Mesodermal cell (in vitro differentiated cells): ENCODE measurements around the gene DAPK2.

Experiments used
- H3K27ac ChIP-seq: 2 replicates; pipeline ENCODE4 v1.7.0; 2013; ENCODE audit warnings: mild to moderate bottlenecking, low read depth, low read length, moderate library complexity; ENCODE audit not compliant: severe bottlenecking
- H3K36me3 ChIP-seq: 2 replicates; pipeline ENCODE4 v1.7.1; 2013; ENCODE audit warnings: mild to moderate bottlenecking, low read length, moderate library complexity; ENCODE audit not compliant: control insufficient read depth, insufficient read depth
- H3K4me1 ChIP-seq: one replicate; pipeline ENCODE4 v1.7.1; 2013; ENCODE audit warnings: mild to moderate bottlenecking, low read length; ENCODE audit not compliant: insufficient read depth, control insufficient read depth, poor library complexity, severe bottlenecking
- H3K4me3 ChIP-seq: 2 replicates; pipeline ENCODE4 v1.7.0; 2013; ENCODE audit warnings: low read length, control low read depth, mild to moderate bottlenecking; ENCODE audit not compliant: insufficient read depth, poor library complexity, severe bottlenecking; ENCODE audit errors: extremely low read depth
- H3K9me3 ChIP-seq: 2 replicates; pipeline ENCODE4 v1.7.1; 2013; ENCODE audit warnings: mild to moderate bottlenecking, low read length, moderate library complexity; ENCODE audit not compliant: control insufficient read depth
- WGBS, 2 experiments: methylation state at CpG; one replicate each; pipeline ENCODE4 v1.1.5; 2013; ENCODE audit warnings: missing lambda C conversion rate in 2 of 2; ENCODE audit not compliant: insufficient coverage in 2 of 2; 5-methylcytosine and 5-hydroxymethylcytosine counted together

DAPK2 gene

GRCh38 chr15:63923993-63924950 is 122.0 kb downstream of the DAPK2 start:
- 82 to 95% methylated on average over 4 to 5 of the region's 8 CpGs for WGBS, 2 experiments
- Histone ChIP-seq H3K4me1 (peaks cover 5% of the 10 kb centered on the region), H3K27ac (no peak overlapping the region), H3K36me3 (no peaks in the 10 kb centered on the region), H3K4me3 (no peak overlapping the region), H3K9me3 (no peaks in the 10 kb centered on the region)

GRCh38 chr15:63922916-63923315 is 123.4 kb downstream of the DAPK2 start:
- Histone ChIP-seq H3K36me3 (no peaks in the 10 kb centered on the region), H3K4me1 (peaks cover 7% of the 10 kb centered on the region), H3K4me3 (no peak overlapping the region), H3K27ac (no peak overlapping the region), H3K9me3 (no peaks in the 10 kb centered on the region)
- 88 to 90% methylated on average over 16 of the region's 16 CpGs for WGBS, 2 experiments

GRCh38 chr15:63922261-63922904 is 123.9 kb downstream of the DAPK2 start:
- Histone ChIP-seq H3K4me1 (peaks cover 9% of the 10 kb centered on the region), H3K27ac (no peak overlapping the region), H3K4me3 (no peak overlapping the region), H3K9me3 (no peaks in the 10 kb centered on the region), H3K36me3 (no peaks in the 10 kb centered on the region)
- WGBS, 2 experiments: 81 to 90% methylated on average over 3 of the region's 3 CpGs

- Histone ChIP-seq H3K36me3 (no peaks in the 10 kb centered on the region), H3K27ac (no peak overlapping the region), H3K9me3 (no peaks in the 10 kb centered on the region), H3K4me3 (no peak overlapping the region), H3K4me1 (peaks cover 18% of the 10 kb centered on the region)
- WGBS, 2 experiments: 85 to 90% methylated on average over 12 to 13 of the region's 14 CpGs
These were observed 125.6 kb downstream of the DAPK2 start for GRCh38 chr15:63920504-63921175.

GRCh38 chr15:63918901-63919348 is 127.4 kb downstream of the DAPK2 start:
- Histone ChIP-seq H3K27ac (no peak overlapping the region), H3K4me3 (no peak overlapping the region), H3K9me3 (no peaks in the 10 kb centered on the region), H3K36me3 (no peaks in the 10 kb centered on the region), H3K4me1 (peaks cover 21% of the 10 kb centered on the region)
- 97% methylated on average over 7 to 9 of the region's 9 CpGs for WGBS, 2 experiments

GRCh38 chr15:63918317-63918672 is 128.0 kb downstream of the DAPK2 start:
- no peaks in the 10 kb centered on the region for H3K9me3 ChIP-seq
- no peak overlapping the region for H3K4me3 ChIP-seq
- H3K27ac ChIP-seq: no peak overlapping the region
- 40 to 53% methylated on average over 4 to 5 of the region's 6 CpGs for WGBS, 2 experiments
- H3K4me1 ChIP-seq: peaks cover 24% of the 10 kb centered on the region
- H3K36me3 ChIP-seq: no peaks in the 10 kb centered on the region

- H3K27ac ChIP-seq: no peak overlapping the region
- no peaks in the 10 kb centered on the region for H3K36me3 ChIP-seq
- H3K4me3 ChIP-seq: no peak overlapping the region
- 37 to 43% methylated on average over 3 of the region's 8 CpGs for WGBS, 2 experiments
- peaks cover 24% of the 10 kb centered on the region for H3K4me1 ChIP-seq
- no peaks in the 10 kb centered on the region for H3K9me3 ChIP-seq
These were observed 128.5 kb downstream of the DAPK2 start for GRCh38 chr15:63917588-63918316.

- H3K9me3 ChIP-seq: no peaks in the 10 kb centered on the region
- H3K27ac ChIP-seq: no peak overlapping the region
- H3K36me3 ChIP-seq: no peaks in the 10 kb centered on the region
- H3K4me3 ChIP-seq: no peak overlapping the region
- WGBS, 2 experiments: 51 to 56% methylated on average over 6 of the region's 9 CpGs
- H3K4me1 ChIP-seq: peaks cover 24% of the 10 kb centered on the region
These were observed 130.2 kb downstream of the DAPK2 start for GRCh38 chr15:63915873-63916771.

- Histone ChIP-seq H3K4me1 (peaks cover 19% of the 10 kb centered on the region), H3K27ac (no peak overlapping the region), H3K36me3 (no peaks in the 10 kb centered on the region), H3K4me3 (no peak overlapping the region), H3K9me3 (no peaks in the 10 kb centered on the region)
- WGBS, 2 experiments: 73 to 86% methylated on average over 1 to 2 of the region's 3 CpGs
These were observed 130.9 kb downstream of the DAPK2 start for GRCh38 chr15:63915209-63915872.
